GM19035 (cell line): ENCODE results near the gene VDAC1.

ENCODE experiments used
- ATAC-seq: cut with Tn5 transposase; IDR thresholded peaks from one replicate; pipeline ENCODE4 v1.9.1; 2021; ENCODE audit not compliant: unreplicated experiment

The VDAC1 gene

DNA sequence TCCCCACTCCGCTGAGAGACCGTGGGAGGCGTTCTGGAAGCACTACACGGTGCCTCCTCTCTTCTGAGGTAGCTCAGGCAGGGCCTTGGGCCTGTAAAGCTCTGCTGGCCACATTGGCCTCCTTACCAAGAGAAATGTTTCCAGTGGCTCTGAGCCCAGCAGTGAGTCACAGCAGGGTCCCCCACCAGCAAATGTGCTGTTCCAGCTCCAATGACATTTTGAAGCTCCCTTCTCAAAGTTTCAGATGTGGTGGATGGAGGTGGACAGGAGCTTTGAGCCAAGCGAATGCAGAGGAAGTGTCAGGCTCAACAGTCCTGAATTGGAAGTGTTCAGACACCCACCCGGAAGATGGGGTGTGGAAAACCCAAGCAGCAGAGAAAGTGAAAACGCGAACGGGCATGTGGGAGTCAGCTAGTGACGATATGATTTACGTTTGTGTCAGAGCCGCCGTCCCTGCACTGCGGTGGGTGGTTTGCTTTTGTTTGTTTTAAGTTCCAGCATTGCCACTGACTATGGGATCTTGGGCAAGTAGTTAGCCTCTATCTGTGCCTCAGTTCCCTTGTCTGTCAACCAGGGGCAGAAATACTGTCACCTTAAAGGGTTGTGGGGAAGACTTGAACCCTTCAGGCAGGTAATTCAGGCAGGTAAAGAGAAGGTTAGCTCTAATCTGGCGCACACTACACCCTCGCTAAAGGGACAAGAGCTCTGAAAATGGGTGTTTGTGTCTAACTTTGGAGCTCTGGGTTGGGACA lies 74.5 kb downstream of the VDAC1 start:
- ATAC-seq: peak; percentile 50

DNA sequence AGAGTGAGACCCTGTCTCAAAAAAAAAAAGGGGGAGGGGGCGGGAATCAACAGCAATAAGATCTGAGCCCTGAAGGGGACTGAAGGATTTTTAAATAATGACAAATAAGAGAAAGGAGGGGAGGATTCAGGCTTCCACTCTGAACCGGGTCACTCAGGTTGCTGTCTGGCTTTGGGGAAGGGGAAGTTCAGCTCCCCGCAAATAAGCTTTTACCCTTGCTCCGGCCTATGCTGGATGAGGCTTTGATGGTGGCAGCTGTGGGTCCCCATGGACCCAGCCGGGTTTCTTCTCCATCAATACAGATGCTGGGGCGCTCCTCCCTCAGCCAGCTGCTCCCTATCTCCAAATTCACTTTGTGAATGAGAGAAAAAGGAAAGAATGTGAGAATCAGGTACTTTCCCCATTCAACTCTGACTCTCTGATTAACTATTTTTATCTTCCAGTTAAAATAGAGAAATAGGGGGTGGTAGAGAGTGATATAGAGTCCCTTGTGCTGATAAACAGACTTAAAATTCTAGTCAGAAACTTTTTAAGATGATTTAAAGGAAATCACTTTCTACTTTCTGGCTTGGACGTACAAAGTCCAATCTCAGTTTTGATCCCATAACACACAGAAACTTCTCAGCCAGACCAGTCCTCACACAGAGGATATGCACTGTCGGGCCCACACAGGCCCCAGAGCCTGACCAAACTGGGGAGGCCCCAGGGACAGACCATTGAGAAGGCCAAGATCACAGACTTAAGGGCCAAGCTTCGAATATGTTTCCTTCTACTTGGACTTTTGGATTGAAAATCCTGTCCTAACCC lies 76.0 kb downstream of the VDAC1 start:
- no peak for ATAC-seq

DNA sequence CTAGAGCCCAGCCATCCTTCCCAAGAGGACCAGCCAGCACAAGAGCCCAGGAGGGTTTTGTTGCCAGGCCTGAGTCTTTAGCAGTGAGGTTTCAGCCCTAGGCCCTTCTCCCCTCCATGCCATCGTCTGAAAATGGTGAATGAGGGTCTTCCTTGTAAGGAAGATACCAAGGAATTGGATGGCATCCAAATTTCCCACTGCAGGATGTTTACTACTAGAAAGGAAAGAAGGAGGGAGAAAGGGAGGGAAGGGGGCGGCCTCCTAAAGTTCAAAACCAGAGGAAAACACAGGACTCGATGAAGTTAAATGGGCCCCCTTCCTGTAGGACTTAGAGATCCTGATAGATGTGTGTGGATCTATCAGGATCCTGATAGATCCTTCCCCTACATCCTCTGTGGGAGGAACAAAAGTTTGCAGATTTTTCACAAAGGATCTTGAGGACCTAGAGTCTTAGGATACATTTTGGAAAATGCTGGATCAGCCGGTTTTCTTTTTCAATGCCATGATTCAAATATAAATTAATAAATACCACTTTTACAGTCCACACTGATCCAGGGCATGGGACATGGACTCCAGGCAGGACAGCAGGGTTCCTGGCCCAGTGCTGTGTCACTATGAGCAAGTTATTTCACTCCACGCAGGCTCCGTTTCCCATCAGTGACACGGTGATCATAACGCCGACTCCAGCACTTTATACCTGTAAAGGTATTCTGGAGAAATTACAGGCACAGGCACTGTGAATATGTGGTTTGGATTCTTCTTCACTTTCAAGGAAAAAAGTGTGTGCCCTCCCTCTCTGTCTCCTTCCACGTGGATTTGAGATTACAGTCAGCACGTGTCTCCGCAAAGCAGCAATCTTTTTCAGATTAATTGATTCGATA lies 77.2 kb downstream of the VDAC1 start:
- ATAC-seq: no peak

DNA sequence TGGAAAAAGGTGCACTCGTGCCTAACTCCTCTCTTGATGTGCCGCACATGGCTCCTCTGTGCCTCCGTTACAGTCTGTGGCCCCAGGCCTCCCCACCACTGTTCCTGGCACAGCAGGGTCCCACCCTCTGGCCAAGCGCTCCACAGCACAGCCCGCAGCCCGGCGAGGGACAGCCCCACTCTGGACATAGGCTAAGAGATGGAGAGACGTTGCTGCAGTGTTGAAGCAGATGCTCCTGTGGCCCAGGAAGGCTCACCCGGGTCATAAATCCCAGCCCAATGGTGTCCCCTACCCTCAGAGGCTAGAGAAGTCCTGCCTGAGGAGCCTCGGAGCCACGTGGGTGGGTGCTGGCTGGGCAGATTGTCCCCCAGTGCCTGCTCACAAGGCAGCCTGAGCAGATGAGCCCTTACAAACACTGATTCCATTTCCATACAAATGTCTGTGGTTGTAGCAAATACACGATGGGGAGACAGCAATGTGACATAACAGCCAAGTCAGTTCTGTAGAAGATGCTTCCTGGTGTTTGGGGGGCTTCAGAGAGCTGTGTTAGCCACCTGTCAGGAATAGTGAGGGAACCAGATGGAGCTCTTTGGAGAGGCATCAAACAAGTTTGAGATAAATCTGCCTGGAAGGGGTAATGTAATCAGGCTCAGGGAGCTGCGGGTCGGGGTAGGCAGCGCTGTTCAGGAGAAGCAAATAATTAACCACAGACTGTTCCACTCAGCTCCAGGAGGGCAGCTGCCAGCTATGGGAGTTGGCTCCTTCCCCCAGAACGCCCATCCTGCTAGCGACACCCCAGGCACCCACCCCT lies 78.1 kb downstream of the VDAC1 start:
- ATAC-seq: no peak

DNA sequence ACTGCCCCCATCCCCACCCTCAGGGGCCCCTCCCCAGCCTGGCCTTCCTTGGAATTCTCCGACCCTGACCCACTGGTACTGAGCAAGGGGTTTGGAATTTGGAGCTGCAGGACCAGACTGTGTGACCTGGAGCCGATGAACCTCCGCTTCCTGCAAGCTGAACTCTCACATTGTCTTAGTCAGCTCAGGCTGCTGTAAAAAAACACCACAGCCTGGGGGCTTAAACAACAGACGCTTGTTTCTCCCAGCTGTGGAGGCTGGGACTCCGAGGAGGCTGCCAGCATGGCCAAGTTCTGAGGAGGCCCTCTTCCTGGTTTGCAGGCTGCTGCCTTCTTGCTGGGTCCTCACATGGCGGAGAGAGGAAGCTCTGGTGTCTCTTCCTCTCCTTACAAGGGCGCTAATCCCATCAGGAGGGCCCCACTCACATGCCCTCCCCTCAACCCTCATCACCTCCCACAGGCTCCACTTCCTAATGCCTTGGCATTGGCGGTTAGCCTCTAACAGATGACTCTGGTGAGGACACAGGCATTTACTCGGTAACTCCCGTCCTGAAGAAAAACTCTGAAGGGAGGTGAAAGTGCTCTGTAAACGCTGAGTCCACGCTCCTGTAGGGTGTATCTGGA lies 78.8 kb downstream of the VDAC1 start:
- no peak for ATAC-seq

DNA sequence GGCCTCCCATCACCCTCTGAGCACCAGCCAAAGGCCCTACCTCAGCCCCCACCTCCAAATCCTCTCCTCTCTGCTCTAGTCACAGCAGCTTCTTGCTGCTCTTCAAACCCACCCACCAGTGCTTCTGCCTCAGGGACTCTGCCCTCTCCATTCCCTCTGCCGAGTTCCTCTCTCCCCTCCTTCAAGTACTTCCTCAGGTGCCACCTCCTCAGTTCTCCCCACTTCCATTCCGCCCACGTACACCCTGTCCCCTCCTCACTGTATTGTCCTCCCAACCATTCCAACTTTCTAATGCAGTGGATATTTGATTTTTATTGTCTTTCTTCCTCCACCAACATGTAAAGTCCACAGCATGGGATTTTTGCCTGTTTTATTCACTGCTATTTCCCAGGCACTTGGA lies 79.5 kb downstream of the VDAC1 start:
- ATAC-seq: no peak

DNA sequence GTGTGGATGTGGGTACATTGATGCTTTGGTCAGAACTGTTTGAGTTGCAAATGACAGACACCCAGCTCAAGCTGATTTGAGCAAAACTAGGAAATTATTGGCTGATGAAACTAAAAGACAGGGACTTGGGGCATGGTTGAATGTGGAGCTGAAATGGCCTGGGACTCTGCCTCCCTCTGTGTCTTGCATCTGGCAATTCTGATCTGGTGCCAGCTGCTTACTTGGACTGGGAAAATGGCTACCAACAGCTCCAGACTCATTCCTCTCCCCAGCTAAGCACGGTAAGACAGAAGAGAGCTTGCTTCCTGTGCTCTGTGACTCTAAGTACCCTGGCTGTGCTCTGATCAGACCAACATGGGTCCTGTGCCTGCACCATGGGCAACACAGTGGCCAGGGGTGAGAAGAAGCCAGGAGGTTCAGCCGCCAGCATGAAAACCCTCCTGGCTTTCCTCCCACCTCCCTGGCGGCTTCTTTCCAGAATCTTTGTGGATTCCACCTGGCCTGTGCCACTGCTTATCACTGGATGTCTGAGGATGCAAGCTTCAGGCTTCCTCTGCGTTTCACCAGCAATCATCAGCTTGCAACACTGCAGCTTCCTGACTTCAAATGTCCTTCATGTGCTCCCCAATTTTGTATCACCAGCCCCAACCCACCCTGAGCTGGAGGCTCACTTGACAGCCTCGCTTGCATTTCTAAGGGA lies 80.4 kb downstream of the VDAC1 start:
- ATAC-seq: no peak

DNA sequence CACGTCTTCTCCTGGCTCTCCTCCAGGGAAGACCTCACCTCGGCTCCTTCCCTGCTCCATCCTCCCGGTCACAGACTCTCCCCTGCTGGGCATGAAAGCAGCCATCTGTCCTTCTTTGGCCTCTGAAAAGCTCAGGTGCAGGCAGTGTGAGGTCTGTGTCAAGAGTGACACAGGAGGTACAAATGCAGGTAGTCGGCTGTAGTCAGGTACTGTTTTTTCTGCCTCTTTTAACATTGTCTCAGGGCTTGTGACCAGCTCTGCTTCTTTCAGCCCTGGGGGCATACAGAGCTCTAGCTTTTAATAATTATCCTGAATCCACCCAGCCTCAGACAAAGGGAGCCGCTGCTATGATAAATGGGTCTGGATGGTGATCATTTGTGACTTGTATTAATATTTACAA lies 82.8 kb downstream of the VDAC1 start:
- ATAC-seq: no peak
